T47D (cell line): ENCODE results near the gene RAB25.

ENCODE experiments used
- DNase-seq, 2 experiments: peaks; one replicate each; pipeline versions ENCODE4 v3.0.0 to v3.0.0-alpha.2; 2011 to 2012; ENCODE audit warnings: low read depth in 1 of 2, low spot score in 1 of 2
- JUND ChIP-seq: IDR thresholded peaks from 2 replicates; pipeline ENCODE4 v1.6.1; 2012; ENCODE audit warnings: low read depth
- in situ Hi-C: cut with HindIII; loops from 2 replicates; pipeline ENCODE4 v1.10.0; 2016; ENCODE audit warnings: low sequenced_read_pairs, low pct_unique_long_range_greater_than_20kb

Gene RAB25

DNA sequence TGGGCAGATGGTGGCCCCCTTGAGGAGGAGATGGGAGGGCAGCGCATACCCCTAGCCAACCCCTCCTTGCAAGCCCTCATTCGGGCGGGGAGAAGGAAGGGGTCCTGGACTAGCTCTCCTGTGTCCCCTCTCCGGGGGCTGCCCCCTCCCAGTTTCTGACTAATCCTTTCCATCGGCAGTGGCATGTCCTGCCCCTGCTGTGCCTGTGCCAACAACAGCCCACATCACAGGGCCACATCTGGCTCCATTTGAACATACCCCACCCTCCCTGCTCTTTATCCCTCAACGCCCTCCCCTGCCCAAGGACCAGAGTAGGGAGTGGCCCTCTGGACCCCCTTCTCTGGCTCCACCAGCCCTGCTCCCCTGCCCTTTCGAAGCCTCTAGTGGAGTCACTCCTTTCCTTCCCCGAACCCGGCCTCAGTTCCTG is 42.6 kb downstream of the RAB25 start:
- TF ChIP-seq JUND = no peak
- DNase-seq = no peak

GRCh38 chr1:156104065-156104810 is 43.3 kb downstream of the RAB25 start:
- peak; percentile 90 to 94 for DNase-seq
- in situ Hi-C loops = no loop called here
- TF ChIP-seq JUND = no peak

More for the DNA sequence above, 42.6 kb downstream of the RAB25 start:
- in situ Hi-C loops = no loop called here

GRCh38 chr1:156104861-156105832 is 44.2 kb downstream of the RAB25 start:
- no peak for TF ChIP-seq JUND
- in situ Hi-C loops = no loop called here

DNA sequence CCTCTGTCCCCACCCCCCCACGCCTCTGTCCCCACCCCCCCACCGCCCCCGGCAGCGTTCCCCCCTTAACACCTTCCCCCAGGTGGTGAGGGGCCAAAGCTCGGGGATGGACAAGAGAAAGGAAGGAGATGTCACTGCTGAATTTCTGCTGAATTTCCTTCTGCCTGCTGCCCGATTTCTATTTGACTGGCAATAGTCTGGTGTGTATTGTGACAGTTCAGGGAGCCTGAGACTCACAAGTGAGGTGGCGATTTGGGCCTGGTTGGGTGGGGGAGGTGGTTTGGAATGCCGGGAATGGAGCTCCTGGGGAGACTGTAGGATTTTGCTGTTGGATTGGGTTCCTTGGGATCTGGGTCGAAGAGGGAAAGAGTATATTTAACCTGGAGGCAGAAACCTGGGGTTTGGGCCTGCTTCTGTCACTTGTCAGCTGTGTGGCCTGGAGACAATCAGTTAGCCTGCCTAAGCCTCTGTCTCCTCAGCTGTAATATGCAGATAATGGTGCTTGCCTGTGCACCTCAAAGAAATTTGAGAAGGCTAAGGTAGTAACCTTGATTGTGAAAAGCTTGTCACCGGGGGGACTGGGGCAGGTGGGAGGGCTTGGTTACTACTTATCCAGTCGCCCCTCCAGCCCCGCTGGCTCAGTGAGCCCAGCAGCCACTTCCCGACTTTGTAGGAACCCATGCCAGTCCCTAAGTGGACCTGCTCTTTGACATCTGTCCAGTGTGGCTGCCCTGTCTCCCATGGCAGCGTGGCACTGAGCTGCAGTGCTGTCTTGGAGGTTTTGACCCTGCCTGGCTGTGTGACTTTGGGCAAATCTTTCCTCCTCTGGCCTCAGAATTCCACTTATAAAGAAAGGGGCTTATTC is 45.9 kb downstream of the RAB25 start:
- in situ Hi-C loops = no loop called here
- peak in 1 of 2 experiments; percentile 83 for DNase-seq

More at GRCh38 chr1:156104861-156105832, 44.2 kb downstream of the RAB25 start:
- peak; percentile 76 to 89 for DNase-seq

GRCh38 chr1:156108057-156108456 is 47.1 kb downstream of the RAB25 start:
- TF ChIP-seq JUND = no peak
- no peak for DNase-seq
- in situ Hi-C loops = no loop called here

More for the DNA sequence above, 45.9 kb downstream of the RAB25 start:
- no peak for TF ChIP-seq JUND

DNA sequence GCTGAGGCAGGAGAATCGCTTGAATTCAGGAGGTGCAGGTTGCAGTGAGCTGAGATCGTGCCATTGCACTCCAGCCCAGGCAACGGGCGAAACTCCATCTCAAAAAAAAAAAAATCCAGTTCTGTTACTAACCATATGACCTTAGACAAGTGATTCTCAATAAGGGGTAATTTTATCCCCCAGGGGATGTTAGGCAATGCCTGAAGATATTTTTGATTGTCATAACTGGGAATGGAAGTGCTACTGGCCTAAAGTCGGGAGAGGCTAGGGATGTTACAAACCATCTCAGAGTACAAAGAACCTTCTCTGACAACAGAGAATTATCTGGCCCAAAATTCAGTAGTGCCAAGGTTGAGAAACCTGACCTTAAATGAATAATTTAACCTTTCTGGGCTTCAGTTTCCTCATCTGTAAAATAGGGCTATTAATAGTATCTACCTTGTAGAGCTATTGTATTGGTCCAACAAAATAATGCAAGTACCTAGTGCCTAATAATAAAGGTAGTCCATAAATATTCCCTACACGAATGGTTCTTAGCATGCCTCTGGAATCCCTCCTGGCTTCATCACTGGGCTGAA is 47.8 kb downstream of the RAB25 start:
- in situ Hi-C loops = no loop called here
- no peak for DNase-seq

GRCh38 chr1:156110252-156110651 is 49.3 kb downstream of the RAB25 start:
- in situ Hi-C loops = no loop called here

More for the DNA sequence above, 47.8 kb downstream of the RAB25 start:
- TF ChIP-seq JUND = no peak

GRCh38 chr1:156111355-156111962 is 50.5 kb downstream of the RAB25 start:
- in situ Hi-C loops = no loop called here
- no peak for DNase-seq
- no peak for TF ChIP-seq JUND

More at GRCh38 chr1:156110252-156110651, 49.3 kb downstream of the RAB25 start:
- no peak for TF ChIP-seq JUND
- DNase-seq = no peak

- in situ Hi-C loops = no loop called here
- TF ChIP-seq JUND = no peak
- no peak for DNase-seq
These were observed 51.5 kb downstream of the RAB25 start for GRCh38 chr1:156112276-156113137.

DNA sequence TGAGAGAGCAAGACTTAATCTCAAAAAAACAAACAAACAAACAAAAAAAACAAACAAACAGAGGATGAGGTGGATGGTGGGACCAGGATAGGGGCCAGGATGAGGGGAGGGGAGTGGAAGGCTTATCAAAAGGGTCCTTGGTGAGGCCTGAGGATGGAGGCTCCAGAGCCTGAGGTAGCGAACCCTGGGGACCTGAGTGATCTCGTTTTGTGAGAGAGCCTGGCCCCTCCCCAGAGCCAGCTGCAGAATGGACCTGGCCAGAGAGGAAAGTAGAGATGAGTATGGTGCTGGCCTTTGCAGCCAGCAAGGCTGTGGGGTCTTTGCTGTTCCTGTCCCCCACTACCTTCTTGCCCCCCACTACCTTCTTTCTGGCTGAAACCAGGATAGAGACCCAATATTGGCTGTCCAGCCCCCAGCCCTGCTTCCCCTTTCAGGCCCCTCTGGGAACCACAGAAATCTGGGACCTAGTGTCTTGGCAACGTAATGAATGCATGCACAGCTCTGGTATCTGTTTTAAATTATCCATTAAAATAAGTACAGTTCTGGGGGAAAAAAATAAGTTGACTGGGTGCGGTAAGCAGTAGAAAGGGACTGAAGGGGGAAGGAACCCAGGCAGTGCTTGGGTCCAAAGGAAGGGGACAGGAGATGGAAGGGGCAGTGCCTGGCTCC is 52.5 kb downstream of the RAB25 start:
- TF ChIP-seq JUND = no peak
- DNase-seq = no peak
- in situ Hi-C loops = no loop called here
